HFFc6 (cell line): ENCODE results near the gene TBC1D14. TPM values are rescaled to one million over a fixed set of nuclear protein-coding genes. Genes with fewer than 3 reads are reported as not detected.

ENCODE experiments used
- DNase-seq: peaks from one replicate; pipeline ENCODE4 v3.0.0-alpha.2; 2018
- H3K27ac Mint-ChIP-seq: 2 replicates; pipeline ENCODE4 v1.8.0; 2020; ENCODE audit warnings: mild to moderate bottlenecking, mixed read lengths
- H3K27me3 Mint-ChIP-seq: 2 replicates; pipeline ENCODE4 v1.8.0; 2021; ENCODE audit warnings: mild to moderate bottlenecking, moderate library complexity, mixed read lengths; ENCODE audit not compliant: insufficient read depth
- H3K36me3 Mint-ChIP-seq: 2 replicates; pipeline ENCODE4 v1.8.0; 2021; ENCODE audit warnings: low read depth, mixed read lengths
- H3K4me1 Mint-ChIP-seq: 2 replicates; pipeline ENCODE4 v1.8.0; 2020; ENCODE audit warnings: low read depth, mixed read lengths
- H3K4me3 Mint-ChIP-seq: 2 replicates; pipeline ENCODE4 v1.8.0; 2020; ENCODE audit warnings: mild to moderate bottlenecking, moderate library complexity, mixed read lengths
- H3K9me3 Mint-ChIP-seq: 2 replicates; pipeline ENCODE4 v1.8.0; 2020; ENCODE audit warnings: mild to moderate bottlenecking, mixed read lengths
- CTCF ChIP-seq: fragments of 200-600 bp; sonication (generic); IDR thresholded peaks from 2 replicates; pipeline ENCODE4 v1.5.0; 2021; ENCODE audit warnings: antibody characterized with exemption, mild to moderate bottlenecking
- total RNA-seq, 6 experiments: library from RNA; stranded (reverse); fragmentation: NEBNext Ultra II Directional; extraction: Animal tissue kit (Norgen Biotek cat#: 25700); gene quantifications; 2 replicates in 1 of 6; 3 replicates in 5 of 6; pipeline ENCODE4 v1.2.3, GENCODE V29; 2021

The TBC1D14 gene
- total RNA-seq, 6 experiments from 2014 or later: 23.3 to 32.5 (median 27.9) TPM

GRCh38 chr4:7040765-7041164 lies 131.1 kb downstream of the TBC1D14 start:
- no peak overlapping the region for H3K4me3 Mint-ChIP-seq
- H3K27me3 Mint-ChIP-seq: peaks cover 2% of the 10 kb centered on the region
- TF ChIP-seq CTCF: no peak
- peaks cover 48% of the 10 kb centered on the region for H3K4me1 Mint-ChIP-seq
- no peak overlapping the region for H3K27ac Mint-ChIP-seq
- no peaks in the 10 kb centered on the region for H3K9me3 Mint-ChIP-seq
- no peaks in the 10 kb centered on the region; the same call in none of the 2 replicates for H3K36me3 Mint-ChIP-seq
- DNase-seq: no peak

- no peak for TF ChIP-seq CTCF
- Mint-ChIP-seq H3K36me3 (no peaks in the 10 kb centered on the region; the same call in none of the 2 replicates), H3K27me3 (peaks cover 2% of the 10 kb centered on the region), H3K4me1 (peaks cover 45% of the 10 kb centered on the region), H3K9me3 (no peaks in the 10 kb centered on the region), H3K4me3 (no peak overlapping the region; the same call in 1 of the 2 replicates), H3K27ac (peak overlapping the region; percentile 93; the same call in 1 of the 2 replicates)
- DNase-seq: no peak
These were observed 131.6 kb downstream of the TBC1D14 start for GRCh38 chr4:7041246-7041645.

GRCh38 chr4:7041801-7042502 lies 132.3 kb downstream of the TBC1D14 start:
- no peak for TF ChIP-seq CTCF
- Mint-ChIP-seq H3K4me1 (peaks cover 45% of the 10 kb centered on the region), H3K36me3 (no peaks in the 10 kb centered on the region; the same call in none of the 2 replicates), H3K9me3 (no peaks in the 10 kb centered on the region), H3K27ac (peak overlapping the region; percentile 93), H3K27me3 (peaks cover 2% of the 10 kb centered on the region), H3K4me3 (peak overlapping the region; percentile 95)
- DNase-seq: no peak

GRCh38 chr4:7042503-7043283 lies 133.1 kb downstream of the TBC1D14 start:
- TF ChIP-seq CTCF: peak; percentile 67
- Mint-ChIP-seq H3K4me1 (peaks cover 44% of the 10 kb centered on the region), H3K4me3 (peak overlapping the region; percentile 95), H3K36me3 (no peaks in the 10 kb centered on the region; the same call in none of the 2 replicates), H3K9me3 (no peaks in the 10 kb centered on the region), H3K27me3 (peaks cover 2% of the 10 kb centered on the region), H3K27ac (peak overlapping the region; percentile 93)
- DNase-seq: peak; percentile 97

- Mint-ChIP-seq H3K4me1 (peaks cover 44% of the 10 kb centered on the region), H3K9me3 (no peaks in the 10 kb centered on the region), H3K27ac (peak within 1 kb of the TSS; percentile 93), H3K27me3 (no peaks in the 10 kb centered on the region; the same call in 1 of the 2 replicates), H3K36me3 (no peaks in the 10 kb centered on the region; the same call in none of the 2 replicates), H3K4me3 (peak within 1 kb of the TSS; percentile 95)
- DNase-seq: peak; percentile 11
- no peak for TF ChIP-seq CTCF
These were observed 133.9 kb downstream of the TBC1D14 start, which contains the start of gene TADA2B for GRCh38 chr4:7043284-7044136. TADA2B (plus strand) TSS chr4:7043372; CDS start chr4:7043580, 208 bp downstream.
